Ascending aorta (tissue), 2 donors: ENCODE measurements around the gene MYOM1. TPM values are rescaled to one million over a fixed set of nuclear protein-coding genes. Genes with fewer than 3 reads are reported as not detected.
"Not testable (repeated sequence)": the region's sequence is repeated elsewhere in the genome, so short reads cannot be mapped to it uniquely, and the experiment has no call there.

Source experiments
- DNase-seq, 2 donors: peaks; one replicate each; pipeline ENCODE4 v3.0.0-alpha.2; 2019; ENCODE audit warnings: low spot score in 2 of 2
- H3K27ac ChIP-seq, 2 donors: fragments of 200-600 bp; sonication (generic); one replicate each; pipeline ENCODE4 v1.5.1; 2016 to 2017; ENCODE audit warnings: mild to moderate bottlenecking in 1 of 2
- H3K27me3 ChIP-seq: fragments of 200-600 bp; sonication (generic); one replicate; pipeline ENCODE4 v1.5.1; 2017
- H3K36me3 ChIP-seq, 2 donors: fragments of 200-600 bp; sonication (generic); one replicate each; pipeline ENCODE4 v1.5.1; 2016
- H3K4me1 ChIP-seq, 2 donors: fragments of 200-600 bp; sonication (generic); one replicate each; pipeline ENCODE4 v1.5.1; 2016 to 2017; ENCODE audit warnings: mild to moderate bottlenecking in 1 of 2
- H3K4me3 ChIP-seq, 2 donors: fragments of 200-600 bp; sonication (generic); one replicate each; pipeline ENCODE4 v1.5.1; 2016 to 2017; ENCODE audit warnings: mild to moderate bottlenecking in 1 of 2
- H3K9me3 ChIP-seq, 2 donors: fragments of 200-600 bp; sonication (generic); one replicate each; pipeline ENCODE4 v1.5.1; 2016
- intact Hi-C: fragments of 100-400 bp; cut with DNase I; formaldehyde crosslinking; loops from one replicate; pipeline ENCODE4 v1.15.1; 2023
- total RNA-seq: library from RNA; depleted of rRNA; stranded (reverse); fragments of >200 nt; gene quantifications from one replicate; pipeline ENCODE4 v1.1.0, GENCODE V29; 2016
- TF ChIP-seq, protein P1 (sequence below), 3 experiments: fragments of 200-600 bp in 2 of 3; fragments of 450-650 bp in 1 of 3; sonication (generic) in 2 of 3; IDR thresholded peaks; one replicate each; pipeline ENCODE4 v1.5.1; 2016 to 2019; ENCODE audit warnings: antibody characterized with exemption in 3 of 3, mild to moderate bottlenecking in 1 of 3, moderate library complexity in 1 of 3

Gene MYOM1
- total RNA-seq, 1 donor from 2014 or later: 7.8 TPM

DNA sequence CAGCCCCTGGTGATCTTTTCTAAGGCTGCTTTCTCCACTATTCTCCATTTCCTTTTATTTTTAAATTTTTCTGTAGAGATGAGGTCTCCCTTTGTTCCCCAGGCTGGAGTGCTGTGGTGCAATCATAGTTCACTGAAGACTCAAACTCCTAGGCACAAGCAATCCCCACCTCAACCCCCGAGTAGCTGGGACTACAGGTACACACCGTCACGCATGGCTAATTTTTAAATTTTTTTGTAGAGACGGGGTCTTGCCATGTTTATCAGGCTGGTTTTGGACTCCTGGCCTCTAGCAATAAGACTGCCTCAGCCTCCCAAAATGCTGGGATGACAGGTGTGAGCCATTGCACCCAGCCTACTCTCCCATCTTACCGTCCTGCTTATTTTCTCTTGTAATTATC, 184.1 kb downstream of the MYOM1 start:
- TF ChIP-seq, protein P1, sequence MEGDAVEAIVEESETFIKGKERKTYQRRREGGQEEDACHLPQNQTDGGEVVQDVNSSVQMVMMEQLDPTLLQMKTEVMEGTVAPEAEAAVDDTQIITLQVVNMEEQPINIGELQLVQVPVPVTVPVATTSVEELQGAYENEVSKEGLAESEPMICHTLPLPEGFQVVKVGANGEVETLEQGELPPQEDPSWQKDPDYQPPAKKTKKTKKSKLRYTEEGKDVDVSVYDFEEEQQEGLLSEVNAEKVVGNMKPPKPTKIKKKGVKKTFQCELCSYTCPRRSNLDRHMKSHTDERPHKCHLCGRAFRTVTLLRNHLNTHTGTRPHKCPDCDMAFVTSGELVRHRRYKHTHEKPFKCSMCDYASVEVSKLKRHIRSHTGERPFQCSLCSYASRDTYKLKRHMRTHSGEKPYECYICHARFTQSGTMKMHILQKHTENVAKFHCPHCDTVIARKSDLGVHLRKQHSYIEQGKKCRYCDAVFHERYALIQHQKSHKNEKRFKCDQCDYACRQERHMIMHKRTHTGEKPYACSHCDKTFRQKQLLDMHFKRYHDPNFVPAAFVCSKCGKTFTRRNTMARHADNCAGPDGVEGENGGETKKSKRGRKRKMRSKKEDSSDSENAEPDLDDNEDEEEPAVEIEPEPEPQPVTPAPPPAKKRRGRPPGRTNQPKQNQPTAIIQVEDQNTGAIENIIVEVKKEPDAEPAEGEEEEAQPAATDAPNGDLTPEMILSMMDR (IDR thresholded peaks at IDR 0.05): no peak
- peaks cover 3 to 7% of the 10 kb centered on the region in 2 donors for H3K4me1 ChIP-seq
- no peak overlapping the region for H3K4me3 ChIP-seq
- DNase-seq: no peak
- no peak overlapping the region for H3K27ac ChIP-seq
- intact Hi-C loops: loop anchor here (2.0 kb wide), 1 partner anchor 23 kb away; the partner anchor contains the start of gene LPIN2
- H3K36me3 ChIP-seq: no peaks in the 10 kb centered on the region
- H3K9me3 ChIP-seq: no peaks in the 10 kb centered on the region
- H3K27me3 ChIP-seq: no peaks in the 10 kb centered on the region

DNA sequence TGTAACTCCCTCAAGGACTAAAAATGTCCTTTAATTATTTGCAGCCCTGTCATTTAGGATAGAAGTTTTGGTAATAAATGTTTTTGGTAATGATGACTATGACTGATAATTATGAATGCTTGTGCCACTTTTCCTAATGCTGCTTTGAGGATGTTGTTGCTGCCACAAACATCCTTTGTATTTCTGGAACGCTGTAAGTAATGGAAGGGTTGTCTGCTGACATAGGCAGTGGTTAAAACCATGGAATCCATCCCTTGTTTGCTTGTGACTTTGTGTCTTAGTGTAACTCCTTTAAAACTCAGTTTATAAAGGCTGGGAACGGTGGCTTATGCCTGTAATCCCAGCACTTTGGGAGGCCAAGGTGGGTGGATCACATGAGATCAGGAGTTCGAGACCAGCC, 187.0 kb downstream of the MYOM1 start:
- Histone ChIP-seq H3K27me3 (no peaks in the 10 kb centered on the region), H3K4me3 (no peak overlapping the region), H3K36me3 (no peaks in the 10 kb centered on the region), H3K9me3 (no peaks in the 10 kb centered on the region), H3K27ac (no peak overlapping the region), H3K4me1 (peaks cover 3 to 14% of the 10 kb centered on the region in 2 donors)
- intact Hi-C loops: no loop called here
- DNase-seq: no peak
- TF ChIP-seq, protein P1 (IDR thresholded peaks at IDR 0.05): no peak

DNA sequence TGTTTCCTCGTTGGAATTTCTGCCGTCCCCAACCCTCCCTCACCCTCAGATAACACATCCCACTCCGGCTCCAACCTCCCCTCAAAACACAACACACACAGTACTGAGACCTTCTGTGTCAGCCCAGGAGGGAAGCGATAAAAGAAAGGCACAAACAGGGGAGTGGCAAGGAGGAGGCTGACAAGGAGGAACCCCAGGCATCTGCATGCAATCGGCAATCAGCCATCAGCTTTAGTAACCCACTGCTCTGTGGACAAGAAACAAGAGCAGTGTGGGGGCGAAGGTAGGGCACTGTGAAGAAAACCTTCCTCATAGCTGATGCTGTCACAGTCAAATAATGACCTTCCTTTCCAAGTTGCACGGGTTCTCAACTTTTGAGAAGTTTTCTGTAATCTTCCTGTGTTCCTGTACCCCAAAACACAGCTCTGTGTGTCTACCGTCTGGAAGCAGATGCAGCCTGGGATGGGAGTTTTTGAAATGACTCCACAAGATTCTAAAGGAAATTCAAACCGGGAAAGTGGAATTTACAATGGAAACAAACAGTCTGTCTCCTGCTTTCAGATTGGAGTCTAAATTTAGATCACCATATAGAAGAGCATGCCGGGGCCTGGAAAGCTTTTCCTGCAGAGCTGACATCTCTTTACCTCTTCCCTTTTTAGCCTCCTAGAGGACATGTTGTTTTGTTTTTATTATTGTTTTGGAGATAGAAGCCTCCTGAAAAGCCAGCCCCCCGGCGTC, 190.4 kb downstream of the MYOM1 start:
- TF ChIP-seq, protein P1 (IDR thresholded peaks at IDR 0.05): no peak
- Histone ChIP-seq H3K4me3 (no peak overlapping the region), H3K27ac (no peak overlapping the region), H3K4me1 (peaks cover 0 to 7% of the 10 kb centered on the region in 2 donors), H3K9me3 (no peaks in the 10 kb centered on the region), H3K36me3 (no peaks in the 10 kb centered on the region), H3K27me3 (no peaks in the 10 kb centered on the region)
- intact Hi-C loops: no loop called here
- no peak for DNase-seq

DNA sequence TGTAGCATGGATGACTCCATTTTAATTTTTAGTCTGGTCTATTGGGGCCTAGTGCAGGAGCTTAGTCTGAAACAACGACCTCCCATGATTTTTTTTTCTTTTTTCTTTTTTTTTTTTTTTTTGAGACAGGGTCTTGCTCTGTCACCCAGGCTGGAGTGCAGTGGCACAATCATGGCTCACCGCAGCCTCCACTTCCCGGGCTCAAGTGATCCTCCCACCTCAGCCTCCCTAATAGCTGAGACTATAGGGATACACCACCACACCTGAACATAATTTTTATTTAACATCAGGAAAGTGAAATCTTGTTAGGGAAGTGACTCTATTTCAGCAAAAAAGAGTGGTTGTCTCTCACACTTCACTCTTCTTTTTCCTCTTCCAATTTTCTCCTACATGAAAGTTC, 191.7 kb downstream of the MYOM1 start:
- H3K27me3 ChIP-seq, H3K4me3 ChIP-seq, DNase-seq, intact Hi-C loops, H3K27ac ChIP-seq, H3K4me1 ChIP-seq, H3K9me3 ChIP-seq, H3K36me3 ChIP-seq: not testable (repeated sequence)

DNA sequence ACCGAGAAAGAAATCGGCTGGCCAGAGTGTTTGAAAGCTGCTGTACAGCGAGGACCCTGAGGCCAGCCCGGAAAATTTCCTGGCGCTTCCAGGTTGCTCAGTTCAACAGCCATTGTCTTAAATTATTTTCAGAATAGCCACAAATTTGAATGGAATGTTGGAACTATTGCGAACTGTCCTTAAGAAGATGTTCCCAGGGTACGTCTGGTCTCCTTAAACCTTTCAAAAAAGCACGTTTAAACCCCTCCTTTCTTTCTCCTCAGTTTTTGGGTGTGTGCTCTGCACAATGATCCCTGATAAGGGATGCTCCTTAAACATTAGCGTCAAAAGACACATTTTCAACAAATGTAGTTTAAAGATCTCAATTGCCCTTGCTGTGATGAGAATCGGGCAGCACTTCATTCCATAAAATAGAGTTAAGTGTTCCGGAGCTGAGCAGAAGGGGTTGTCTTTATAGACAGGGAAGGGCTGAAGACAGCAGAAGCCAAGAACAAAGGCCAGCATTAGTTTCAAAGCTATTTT, 192.3 kb downstream of the MYOM1 start:
- intact Hi-C loops: no loop called here
- DNase-seq: no peak
- Histone ChIP-seq H3K36me3 (no peaks in the 10 kb centered on the region), H3K27me3 (no peaks in the 10 kb centered on the region), H3K9me3 (no peaks in the 10 kb centered on the region), H3K27ac (no peak overlapping the region), H3K4me3 (no peak overlapping the region), H3K4me1 (peaks cover 0 to 7% of the 10 kb centered on the region in 2 donors)
- TF ChIP-seq, protein P1 (IDR thresholded peaks at IDR 0.05): no peak

DNA sequence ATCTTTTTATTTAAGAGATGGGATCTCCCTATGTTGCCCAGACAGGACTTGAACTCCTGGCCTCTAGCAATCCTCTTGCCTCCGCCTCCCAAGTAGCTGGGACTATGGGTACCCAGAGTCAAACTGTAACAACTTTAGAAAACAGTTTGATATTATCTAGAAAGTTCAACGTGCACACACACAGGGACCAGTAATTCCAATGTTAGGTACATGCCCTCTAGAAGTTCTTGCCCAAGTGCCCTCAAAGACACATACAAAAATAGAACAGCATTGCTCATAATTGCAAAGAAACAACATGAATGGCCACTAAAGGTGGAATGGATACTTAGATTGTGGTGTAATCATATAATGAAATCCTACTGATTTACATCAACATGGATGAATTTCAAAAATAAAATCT, 194.2 kb downstream of the MYOM1 start:
- intact Hi-C loops: no loop called here
- no peak for DNase-seq
- Histone ChIP-seq H3K27ac (no peak overlapping the region), H3K9me3 (no peaks in the 10 kb centered on the region), H3K4me3 (no peak overlapping the region), H3K4me1 (peaks cover 0 to 7% of the 10 kb centered on the region in 2 donors), H3K36me3 (no peaks in the 10 kb centered on the region), H3K27me3 (no peaks in the 10 kb centered on the region)
- TF ChIP-seq, protein P1 (IDR thresholded peaks at IDR 0.05): no peak

DNA sequence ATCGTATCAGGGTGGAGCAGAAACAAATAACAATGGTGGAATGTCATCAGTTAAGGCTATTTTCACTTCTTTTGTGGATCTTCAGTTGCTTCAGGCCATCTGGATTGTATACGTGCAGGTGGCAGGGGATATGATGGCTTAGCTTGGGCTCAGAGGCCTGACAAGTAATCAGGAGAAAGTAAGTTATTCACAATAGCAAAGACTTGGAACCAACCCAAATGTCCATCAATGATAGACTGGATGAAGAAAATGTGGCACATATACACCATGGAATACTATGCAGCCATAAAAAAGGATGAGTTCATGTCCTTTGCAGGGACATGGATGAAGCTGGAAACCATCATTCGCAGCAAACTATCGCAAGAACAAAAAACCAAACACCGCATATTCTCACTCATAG, 196.2 kb downstream of the MYOM1 start:
- intact Hi-C loops: not testable (repeated sequence)

More for the DNA sequence above, 196.2 kb downstream of the MYOM1 start:
- not testable (repeated sequence) for DNase-seq, H3K4me1 ChIP-seq, H3K9me3 ChIP-seq, H3K36me3 ChIP-seq, H3K27ac ChIP-seq, H3K4me3 ChIP-seq, H3K27me3 ChIP-seq
